GM12878 (cell line): Measurements from ENCODE around the gene TEX22. TPM values are rescaled to one million over a fixed set of nuclear protein-coding genes. Genes with fewer than 3 reads are reported as not detected.

Experiments used
- ATAC-seq: fragments of 200-7000 bp; cut with Tn5 transposase; 3 replicates; pipeline ENCODE4 v1.9.1; 2020; ENCODE audit warnings: mild to moderate bottlenecking, moderate library complexity
- BruUV-seq: library from RNA; stranded (reverse); fragments of 400-500 nt; replicated peaks from 2 replicates; lab custom pipeline; 2021; lab: Mats Ljungman, UMichigan
- CTCF ChIA-PET: fragments of 300-600 bp; sonication (Branson Sonifier 250); formaldehyde crosslinking; extraction: SDS; loops from one replicate; lab custom pipeline; 2021; ENCODE audit warnings: inconsistent platforms; lab: Yijun Ruan, JAX
- POLR2A ChIA-PET: fragments of 350-600 bp; formaldehyde crosslinking; extraction: SDS; loops from one replicate; lab custom pipeline; 2021; ENCODE audit warnings: inconsistent platforms; lab: Charles Lee
- RAD21 ChIA-PET: fragments of 300-600 bp; sonication (Branson Sonifier 250); formaldehyde crosslinking; loops from one replicate; lab custom pipeline; 2023; ENCODE audit warnings: antibody characterized with exemption; ENCODE audit not compliant: unreplicated experiment; lab: Charles Lee
- SMC1A ChIA-PET: fragments of 300-600 bp; sonication (Branson Sonifier 250); formaldehyde crosslinking; loops from one replicate; lab custom pipeline; 2023; ENCODE audit not compliant: unreplicated experiment, uncharacterized antibody; lab: Charles Lee
- DNase-seq: peaks from one replicate; pipeline ENCODE4 v3.0.0-alpha.2; 2011; ENCODE audit warnings: low read depth, low spot score
- FAIRE-seq: peaks from 3 replicates; lab custom pipeline; 2011; peaks lifted over from hg19 to GRCh38; lab: Jason Lieb, UNC
- H2AFZ ChIP-seq: 2 replicates; pipeline ENCODE4 v1.6.0; 2011; ENCODE audit warnings: low read depth, low read length, control low read depth; ENCODE audit not compliant: control insufficient read depth
- H3K27ac ChIP-seq: 2 replicates; pipeline ENCODE4 v1.5.1; 2011; ENCODE audit warnings: control low read depth; ENCODE audit not compliant: control insufficient read depth, insufficient read depth
- H3K27me3 ChIP-seq, 2 experiments: replicated peaks in 1 of 2; 2 replicates each; pipeline versions ENCODE4 v1.6.0 to v1.6.1; 2011; ENCODE audit warnings: low read length in 1 of 2; ENCODE audit not compliant: control insufficient read depth in 2 of 2, insufficient read depth in 2 of 2
- H3K36me3 ChIP-seq, 2 experiments: 2 replicates each; pipeline ENCODE4 v1.5.1; 2011; ENCODE audit warnings: low read length in 1 of 2; ENCODE audit not compliant: control insufficient read depth in 2 of 2, insufficient read depth in 2 of 2
- H3K4me1 ChIP-seq: 2 replicates; pipeline ENCODE4 v1.6.1; 2011; ENCODE audit warnings: mild to moderate bottlenecking, low read length, moderate library complexity, mixed read lengths; ENCODE audit not compliant: control insufficient read depth, insufficient read depth
- H3K4me2 ChIP-seq: 2 replicates; pipeline ENCODE4 v1.6.0; 2011; ENCODE audit warnings: control low read depth; ENCODE audit not compliant: control insufficient read depth, insufficient read depth
- H3K4me3 ChIP-seq: fragments of 200-600 bp; sonication (generic); 2 replicates; pipeline ENCODE4 v1.5.1; 2016
- H3K79me2 ChIP-seq: 2 replicates; pipeline ENCODE4 v1.6.0; 2011; ENCODE audit warnings: low read length; ENCODE audit not compliant: control insufficient read depth, insufficient read depth
- H3K9ac ChIP-seq: 2 replicates; pipeline ENCODE4 v1.8.0; 2011; ENCODE audit warnings: low read length, control low read depth, mixed read lengths; ENCODE audit not compliant: control insufficient read depth, insufficient read depth
- H3K9me3 ChIP-seq: replicated peaks from 3 replicates; pipeline ENCODE4 v1.5.1; 2011; ENCODE audit warnings: mild to moderate bottlenecking, low read length; ENCODE audit not compliant: control insufficient read depth, insufficient read depth
- H4K20me1 ChIP-seq: 2 replicates; pipeline ENCODE4 v1.6.0; 2011; ENCODE audit not compliant: control insufficient read depth, insufficient read depth
- CHD4 ChIP-seq: fragments of 200-600 bp; sonication (generic); IDR thresholded peaks from 2 replicates; pipeline ENCODE4 v1.6.1; 2016; ENCODE audit warnings: mild to moderate bottlenecking
- TCF7 ChIP-seq: IDR thresholded peaks from 2 replicates; pipeline ENCODE4 v1.6.1; 2014; ENCODE audit warnings: antibody characterized with exemption, borderline replicate concordance
- YY1 ChIP-seq: IDR thresholded peaks from 2 replicates; pipeline ENCODE4 v1.6.1; 2011; ENCODE audit warnings: low read depth, mild to moderate bottlenecking, low read length
- WGBS: methylation state at CpG from one replicate; pipeline ENCODE4 v1.1.6; 2016; ENCODE audit warnings: low lambda C conversion rate; ENCODE audit not compliant: insufficient replicate concordance, insufficient coverage; ENCODE audit errors: missing lambda C conversion rate; 5-methylcytosine and 5-hydroxymethylcytosine counted together
- in situ Hi-C: fragments of 300-500 bp; cut with MboI; formaldehyde crosslinking; loops from 9 replicates; pipeline ENCODE4 v1.14.3; 2018; ENCODE audit warnings: mixed read lengths
- intact Hi-C: fragments of 100-400 bp; cut with micrococcal nuclease; formaldehyde crosslinking; loops from one replicate; pipeline ENCODE4 v1.14.2; 2022; ENCODE audit not compliant: unreplicated experiment
- polyA plus RNA-seq, 11 experiments: library from polyadenylated mRNA; depleted of rRNA in 4 of 11; unstranded in 6 of 11; stranded (reverse) in 5 of 11; fragments of >200 nt; fragmentation: Nextera tagmentation in 4 of 11; fragmentation: Illumina TruSeq in 1 of 11; extraction: Ambion mirVana in 4 of 11; extraction: Trizol in 1 of 11; gene quantifications; 1 replicate in 1 of 11; 2 replicates in 10 of 11; pipeline versions ENCODE4 v1.2.1 to v1.2.3, GENCODE V29; 2011 to 2016; ENCODE audit warnings: inconsistent platforms in 2 of 11, missing spikeins in 2 of 11, low read depth in 1 of 11
- total RNA-seq, 4 experiments: library from RNA; depleted of rRNA in 3 of 4; stranded (reverse); fragments of >200 nt in 3 of 4; fragmentation: Illumina TruSeq in 1 of 4; extraction: Trizol in 1 of 4; gene quantifications; 2 replicates each; pipeline versions ENCODE4 v1.2.1 to v1.2.3, GENCODE V29; 2013 to 2021
- TF ChIP-seq, protein P1 (sequence below): fragments of 450-650 bp; IDR thresholded peaks from 2 replicates; pipeline ENCODE4 v1.6.1; 2016; ENCODE audit warnings: mild to moderate bottlenecking
- TF ChIP-seq, protein P2 (sequence below): IDR thresholded peaks from 2 replicates; pipeline ENCODE4 v1.6.1; 2012; ENCODE audit warnings: mild to moderate bottlenecking, low read depth, low read length

Gene TEX22
- total and polyA plus RNA-seq, 10 of the 15 experiments (the other 5 are each of a cell fraction or from before 2014, with no cell fraction given) = 0.02 to 4.0 (median 0.63) TPM; not detected in 1

DNA sequence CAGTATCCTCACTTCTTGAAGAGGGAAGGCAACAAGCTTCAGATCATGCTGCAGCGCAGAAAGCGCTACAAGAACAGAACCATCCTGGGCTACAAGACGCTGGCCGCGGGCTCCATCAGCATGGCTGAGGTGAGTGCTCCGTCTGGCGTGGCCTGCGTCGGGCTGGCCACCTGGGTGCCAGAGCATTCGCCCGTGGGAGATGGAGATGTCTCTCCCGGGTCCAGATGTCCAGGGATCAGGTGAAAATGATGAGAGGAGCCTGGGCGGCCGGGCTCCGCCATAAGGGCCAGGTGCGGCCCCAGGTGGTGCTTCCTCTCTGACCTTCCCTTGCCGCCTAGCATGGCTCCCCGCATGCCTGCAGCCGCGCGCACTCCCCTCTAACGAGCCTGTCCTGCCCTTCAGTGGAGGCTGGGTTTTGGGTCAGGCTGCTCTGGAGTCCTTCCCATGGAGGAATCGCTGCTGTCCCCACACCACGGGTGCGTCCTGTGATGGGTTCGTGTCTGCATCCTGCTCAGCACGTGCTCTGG is 43.2 kb upstream of the TEX22 start:
- TF ChIP-seq, protein P1, sequence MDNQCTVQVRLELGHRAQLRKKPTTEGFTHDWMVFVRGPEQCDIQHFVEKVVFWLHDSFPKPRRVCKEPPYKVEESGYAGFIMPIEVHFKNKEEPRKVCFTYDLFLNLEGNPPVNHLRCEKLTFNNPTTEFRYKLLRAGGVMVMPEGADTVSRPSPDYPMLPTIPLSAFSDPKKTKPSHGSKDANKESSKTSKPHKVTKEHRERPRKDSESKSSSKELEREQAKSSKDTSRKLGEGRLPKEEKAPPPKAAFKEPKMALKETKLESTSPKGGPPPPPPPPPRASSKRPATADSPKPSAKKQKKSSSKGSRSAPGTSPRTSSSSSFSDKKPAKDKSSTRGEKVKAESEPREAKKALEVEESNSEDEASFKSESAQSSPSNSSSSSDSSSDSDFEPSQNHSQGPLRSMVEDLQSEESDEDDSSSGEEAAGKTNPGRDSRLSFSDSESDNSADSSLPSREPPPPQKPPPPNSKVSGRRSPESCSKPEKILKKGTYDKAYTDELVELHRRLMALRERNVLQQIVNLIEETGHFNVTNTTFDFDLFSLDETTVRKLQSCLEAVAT = no peak
- TF ChIP-seq YY1 = no peak
- no peak for TF ChIP-seq TCF7
- TF ChIP-seq, protein P2, sequence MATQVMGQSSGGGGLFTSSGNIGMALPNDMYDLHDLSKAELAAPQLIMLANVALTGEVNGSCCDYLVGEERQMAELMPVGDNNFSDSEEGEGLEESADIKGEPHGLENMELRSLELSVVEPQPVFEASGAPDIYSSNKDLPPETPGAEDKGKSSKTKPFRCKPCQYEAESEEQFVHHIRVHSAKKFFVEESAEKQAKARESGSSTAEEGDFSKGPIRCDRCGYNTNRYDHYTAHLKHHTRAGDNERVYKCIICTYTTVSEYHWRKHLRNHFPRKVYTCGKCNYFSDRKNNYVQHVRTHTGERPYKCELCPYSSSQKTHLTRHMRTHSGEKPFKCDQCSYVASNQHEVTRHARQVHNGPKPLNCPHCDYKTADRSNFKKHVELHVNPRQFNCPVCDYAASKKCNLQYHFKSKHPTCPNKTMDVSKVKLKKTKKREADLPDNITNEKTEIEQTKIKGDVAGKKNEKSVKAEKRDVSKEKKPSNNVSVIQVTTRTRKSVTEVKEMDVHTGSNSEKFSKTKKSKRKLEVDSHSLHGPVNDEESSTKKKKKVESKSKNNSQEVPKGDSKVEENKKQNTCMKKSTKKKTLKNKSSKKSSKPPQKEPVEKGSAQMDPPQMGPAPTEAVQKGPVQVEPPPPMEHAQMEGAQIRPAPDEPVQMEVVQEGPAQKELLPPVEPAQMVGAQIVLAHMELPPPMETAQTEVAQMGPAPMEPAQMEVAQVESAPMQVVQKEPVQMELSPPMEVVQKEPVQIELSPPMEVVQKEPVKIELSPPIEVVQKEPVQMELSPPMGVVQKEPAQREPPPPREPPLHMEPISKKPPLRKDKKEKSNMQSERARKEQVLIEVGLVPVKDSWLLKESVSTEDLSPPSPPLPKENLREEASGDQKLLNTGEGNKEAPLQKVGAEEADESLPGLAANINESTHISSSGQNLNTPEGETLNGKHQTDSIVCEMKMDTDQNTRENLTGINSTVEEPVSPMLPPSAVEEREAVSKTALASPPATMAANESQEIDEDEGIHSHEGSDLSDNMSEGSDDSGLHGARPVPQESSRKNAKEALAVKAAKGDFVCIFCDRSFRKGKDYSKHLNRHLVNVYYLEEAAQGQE = no peak
- no peak for TF ChIP-seq CHD4
- Histone ChIP-seq H3K9ac (no peak overlapping the region), H3K4me2 (no peak overlapping the region), H2AFZ (no peak overlapping the region), H3K79me2 (no peaks in the 10 kb centered on the region), H3K4me3 (no peak overlapping the region), H3K4me1 (no peaks in the 10 kb centered on the region; the same call in 1 of the 2 replicates), H3K27ac (no peak overlapping the region), H3K27me3 (no peaks in the 10 kb centered on the region), H3K9me3 (no peaks in the 10 kb centered on the region), H4K20me1 (no peaks in the 10 kb centered on the region; the same call in 1 of the 2 replicates), H3K36me3 (no peaks in the 10 kb centered on the region)
- RAD21 ChIA-PET = no interaction called here
- 90% methylated on average over 27 of the region's 27 CpGs for WGBS
- POLR2A ChIA-PET = no interaction called here
- in situ Hi-C loops (no loop called here), intact Hi-C loops (no loop called here)
- CTCF ChIA-PET = no interaction called here
- FAIRE-seq (no peak), DNase-seq (no peak), ATAC-seq (no peak)
- no TSS peak for BruUV-seq
- SMC1A ChIA-PET = no interaction called here
